Activated B cell treated with CpG ODN at 0.5 μM for 24 hours (primary cell): ENCODE results near the gene MFSD6L. TPM values are rescaled to one million over a fixed set of nuclear protein-coding genes. Genes with fewer than 3 reads are reported as not detected.

Experiments
- ATAC-seq: fragments of 200-7000 bp; cut with Tn5 transposase; one replicate; pipeline ENCODE4 v1.10.0; 2021; ENCODE audit warnings: low read depth, mild to moderate bottlenecking, moderate library complexity
- CTCF ChIA-PET: fragments of 350-600 bp; sonication (Branson Sonifier 250); formaldehyde crosslinking; loops from one replicate; lab custom pipeline; 2021; ENCODE audit warnings: antibody characterized with exemption; lab: Charles Lee
- POLR2A ChIA-PET: fragments of 350-600 bp; sonication (Branson Sonifier 250); formaldehyde crosslinking; loops from one replicate; lab custom pipeline; 2021; ENCODE audit warnings: antibody characterized with exemption; lab: Charles Lee
- DNase-seq: peaks from one replicate; pipeline ENCODE4 v3.0.0; 2022
- H3K27ac Mint-ChIP-seq: one replicate; pipeline ENCODE4 v1.8.0; 2020; ENCODE audit warnings: mixed read lengths
- H3K27me3 Mint-ChIP-seq: one replicate; pipeline ENCODE4 v1.8.0; 2021; ENCODE audit warnings: mixed read lengths
- H3K36me3 Mint-ChIP-seq: one replicate; pipeline ENCODE4 v1.8.0; 2021; ENCODE audit warnings: low read depth, mixed read lengths
- H3K4me1 Mint-ChIP-seq: one replicate; pipeline ENCODE4 v1.8.0; 2021; ENCODE audit warnings: mixed read lengths
- H3K4me3 Mint-ChIP-seq: one replicate; pipeline ENCODE4 v1.8.0; 2020; ENCODE audit warnings: mild to moderate bottlenecking, mixed read lengths
- H3K9me3 Mint-ChIP-seq: one replicate; pipeline ENCODE4 v1.8.0; 2020; ENCODE audit warnings: mixed read lengths
- intact Hi-C: fragments of 100-400 bp; cut with micrococcal nuclease; formaldehyde crosslinking; loops from one replicate; pipeline ENCODE4 v1.15.1; 2024
- total RNA-seq: library from RNA; stranded (reverse); gene quantifications from 2 replicates; pipeline ENCODE4 v1.2.3, GENCODE V29; 2022
- TF ChIP-seq, protein P1 (sequence below): fragments of 200-600 bp; IDR thresholded peaks from one replicate; pipeline ENCODE4 v1.8.0; 2022; ENCODE audit warnings: antibody characterized with exemption, mild to moderate bottlenecking

MFSD6L gene, protein sequence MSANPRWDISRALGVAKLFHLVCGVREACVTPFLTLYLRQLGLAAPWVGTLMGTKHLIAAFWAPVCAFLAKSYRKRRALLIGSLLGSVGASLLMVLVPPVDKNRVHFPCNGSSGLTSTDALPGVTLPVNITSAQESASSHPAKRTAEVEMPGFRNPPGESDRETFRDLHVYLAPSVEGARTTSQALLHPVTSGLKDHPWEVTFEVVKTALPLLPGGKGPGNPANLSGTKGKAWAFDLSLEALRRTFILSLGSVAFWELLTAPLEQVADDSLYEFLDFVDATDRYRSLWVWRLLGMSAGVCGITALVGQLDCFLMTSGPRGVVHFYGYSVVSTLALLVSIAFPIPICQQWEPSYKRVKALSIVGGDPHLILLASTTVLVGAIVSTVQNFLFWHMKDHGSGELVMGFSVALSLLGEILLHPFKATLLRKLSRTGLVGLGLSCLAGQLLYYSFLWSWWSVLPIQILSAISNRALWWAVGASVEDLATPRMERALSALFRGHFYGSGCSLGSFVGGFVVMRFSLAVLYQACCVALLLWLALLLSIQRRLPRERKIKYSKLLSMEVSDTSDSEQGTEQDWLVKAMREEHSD
- 0.20 TPM in 1 of 2 replicates, not detected in the other for total RNA-seq

DNA sequence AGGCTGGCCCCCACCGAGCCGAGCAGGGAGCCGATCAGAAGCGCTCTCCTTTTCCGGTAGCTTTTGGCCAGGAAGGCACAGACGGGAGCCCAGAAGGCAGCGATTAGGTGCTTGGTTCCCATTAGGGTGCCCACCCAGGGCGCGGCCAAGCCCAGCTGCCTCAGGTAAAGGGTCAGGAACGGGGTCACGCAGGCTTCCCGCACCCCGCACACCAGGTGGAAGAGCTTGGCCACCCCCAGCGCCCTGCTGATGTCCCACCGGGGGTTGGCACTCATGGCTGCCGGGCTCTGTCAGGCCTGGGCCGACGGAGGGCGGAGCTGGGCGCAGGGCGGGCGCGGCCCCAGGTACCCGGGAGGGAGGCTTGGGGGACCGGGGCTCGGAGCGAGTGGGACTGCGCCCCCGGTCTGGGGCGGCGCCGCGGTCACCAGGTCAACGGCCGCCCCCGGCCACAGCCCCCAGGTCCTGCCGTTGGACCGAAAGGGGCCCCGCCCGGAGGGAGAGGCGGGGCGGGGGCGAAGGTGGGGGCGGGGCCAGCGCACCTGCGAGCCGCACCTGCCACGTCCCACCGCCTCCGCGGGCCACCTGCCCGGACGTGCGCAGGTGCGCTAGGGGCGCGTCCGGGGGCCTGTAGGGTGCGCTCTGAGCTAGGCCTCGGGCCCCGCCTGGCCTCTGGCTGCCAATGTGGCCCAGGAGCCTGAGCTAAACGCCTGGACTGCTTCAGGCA lies at the start of gene MFSD6L:
Gene MFSD6L, minus strand, starts transcription at position 520 of the 724 bp plus-strand sequence. Its CDS starts 245 bp downstream, at position 275.
- DNase-seq (no peak), ATAC-seq (peak; percentile 71)
- ChIA-PET CTCF (interaction anchor here (0.8 to 2.3 kb wide), 10 partner anchors 53 to 493 kb away, joined by 3 to 24 read pairs (median 4); no protein-coding TSS in a partner anchor), POLR2A (interaction anchor here (0.6 kb wide), 2 partner anchors 19 to 59 kb away, joined by 3 read pairs; no protein-coding TSS in a partner anchor)
- Mint-ChIP-seq H3K9me3 (no peaks in the 10 kb centered on the region), H3K4me3 (peak within 1 kb of the TSS; percentile 38), H3K36me3 (no peaks in the 10 kb centered on the region), H3K4me1 (peaks cover 11% of the 10 kb centered on the region), H3K27ac (no peak within 1 kb of the TSS), H3K27me3 (no peaks in the 10 kb centered on the region)
- intact Hi-C loops, result loop anchor here (1.0 kb wide), 2 partner anchors 96 to 199 kb away; no protein-coding TSS in a partner anchor
- TF ChIP-seq, protein P1, sequence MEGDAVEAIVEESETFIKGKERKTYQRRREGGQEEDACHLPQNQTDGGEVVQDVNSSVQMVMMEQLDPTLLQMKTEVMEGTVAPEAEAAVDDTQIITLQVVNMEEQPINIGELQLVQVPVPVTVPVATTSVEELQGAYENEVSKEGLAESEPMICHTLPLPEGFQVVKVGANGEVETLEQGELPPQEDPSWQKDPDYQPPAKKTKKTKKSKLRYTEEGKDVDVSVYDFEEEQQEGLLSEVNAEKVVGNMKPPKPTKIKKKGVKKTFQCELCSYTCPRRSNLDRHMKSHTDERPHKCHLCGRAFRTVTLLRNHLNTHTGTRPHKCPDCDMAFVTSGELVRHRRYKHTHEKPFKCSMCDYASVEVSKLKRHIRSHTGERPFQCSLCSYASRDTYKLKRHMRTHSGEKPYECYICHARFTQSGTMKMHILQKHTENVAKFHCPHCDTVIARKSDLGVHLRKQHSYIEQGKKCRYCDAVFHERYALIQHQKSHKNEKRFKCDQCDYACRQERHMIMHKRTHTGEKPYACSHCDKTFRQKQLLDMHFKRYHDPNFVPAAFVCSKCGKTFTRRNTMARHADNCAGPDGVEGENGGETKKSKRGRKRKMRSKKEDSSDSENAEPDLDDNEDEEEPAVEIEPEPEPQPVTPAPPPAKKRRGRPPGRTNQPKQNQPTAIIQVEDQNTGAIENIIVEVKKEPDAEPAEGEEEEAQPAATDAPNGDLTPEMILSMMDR, result no peak

DNA sequence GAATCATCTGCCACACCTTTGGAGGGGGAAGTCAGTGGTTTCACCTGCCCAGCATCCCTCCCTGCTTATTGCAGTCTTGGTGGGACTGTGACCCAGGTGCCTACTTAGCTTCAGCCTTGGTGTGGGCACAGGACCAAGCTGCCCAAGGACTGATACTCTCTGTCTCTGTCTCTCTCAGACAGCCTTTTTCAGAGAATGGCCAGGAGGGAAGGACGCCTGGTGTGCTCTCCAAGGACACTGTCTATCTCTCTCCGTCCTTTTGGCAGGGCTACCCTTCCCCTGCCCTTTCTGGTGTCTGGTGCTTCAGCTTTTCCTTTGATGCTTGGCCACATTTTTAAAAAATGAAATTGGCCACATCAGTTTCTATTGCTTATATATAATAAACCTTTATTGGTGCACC lies 48.7 kb upstream of the MFSD6L start:
- no peaks in the 10 kb centered on the region for H3K27me3 Mint-ChIP-seq
- CTCF ChIA-PET, result interaction anchor here (1.0 kb wide), 1 partner anchor 15 kb away, joined by 3 read pairs; no protein-coding TSS in a partner anchor
- H3K36me3 Mint-ChIP-seq, result no peaks in the 10 kb centered on the region
- no peak overlapping the region for H3K4me3 Mint-ChIP-seq
- ATAC-seq (no peak), DNase-seq (no peak)
- intact Hi-C loops, result no loop called here
- no peak overlapping the region for H3K27ac Mint-ChIP-seq
- H3K4me1 Mint-ChIP-seq, result peaks cover 30% of the 10 kb centered on the region
- H3K9me3 Mint-ChIP-seq, result peaks cover 2% of the 10 kb centered on the region
- TF ChIP-seq, protein P1, result no peak
- POLR2A ChIA-PET, result no interaction called here

DNA sequence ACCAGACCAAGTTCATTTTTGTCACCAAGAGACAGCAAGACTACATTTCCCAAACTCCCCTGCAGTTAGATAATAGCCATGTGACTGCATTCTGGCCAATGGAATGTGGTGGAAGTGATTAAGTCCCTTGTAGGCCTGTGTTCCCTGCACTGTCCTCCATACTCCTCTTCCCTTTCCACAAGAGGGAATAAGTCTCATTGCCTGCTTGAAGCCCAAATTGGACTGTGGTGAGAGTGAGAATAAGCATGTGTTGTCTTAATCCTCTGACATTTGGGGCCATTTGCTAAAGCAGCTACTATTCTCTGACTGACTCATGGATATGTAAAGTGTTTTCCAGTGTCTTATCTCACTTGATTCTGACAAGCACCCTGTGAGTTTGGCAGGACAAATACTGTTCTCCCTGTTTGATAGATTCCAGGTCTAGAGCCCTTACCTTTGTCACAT lies 47.6 kb upstream of the MFSD6L start:
- Mint-ChIP-seq H3K27me3 (no peaks in the 10 kb centered on the region), H3K4me1 (peaks cover 32% of the 10 kb centered on the region), H3K27ac (no peak overlapping the region), H3K4me3 (no peak overlapping the region), H3K9me3 (peaks cover 2% of the 10 kb centered on the region), H3K36me3 (no peaks in the 10 kb centered on the region)
- no peak for ATAC-seq
- intact Hi-C loops, result no loop called here
- no peak for DNase-seq
- CTCF ChIA-PET, result no interaction called here
- POLR2A ChIA-PET, result interaction anchor here (0.6 kb wide), 1 partner anchor 11 kb away, joined by 5 read pairs; no protein-coding TSS in a partner anchor
- TF ChIP-seq, protein P1, result no peak

DNA sequence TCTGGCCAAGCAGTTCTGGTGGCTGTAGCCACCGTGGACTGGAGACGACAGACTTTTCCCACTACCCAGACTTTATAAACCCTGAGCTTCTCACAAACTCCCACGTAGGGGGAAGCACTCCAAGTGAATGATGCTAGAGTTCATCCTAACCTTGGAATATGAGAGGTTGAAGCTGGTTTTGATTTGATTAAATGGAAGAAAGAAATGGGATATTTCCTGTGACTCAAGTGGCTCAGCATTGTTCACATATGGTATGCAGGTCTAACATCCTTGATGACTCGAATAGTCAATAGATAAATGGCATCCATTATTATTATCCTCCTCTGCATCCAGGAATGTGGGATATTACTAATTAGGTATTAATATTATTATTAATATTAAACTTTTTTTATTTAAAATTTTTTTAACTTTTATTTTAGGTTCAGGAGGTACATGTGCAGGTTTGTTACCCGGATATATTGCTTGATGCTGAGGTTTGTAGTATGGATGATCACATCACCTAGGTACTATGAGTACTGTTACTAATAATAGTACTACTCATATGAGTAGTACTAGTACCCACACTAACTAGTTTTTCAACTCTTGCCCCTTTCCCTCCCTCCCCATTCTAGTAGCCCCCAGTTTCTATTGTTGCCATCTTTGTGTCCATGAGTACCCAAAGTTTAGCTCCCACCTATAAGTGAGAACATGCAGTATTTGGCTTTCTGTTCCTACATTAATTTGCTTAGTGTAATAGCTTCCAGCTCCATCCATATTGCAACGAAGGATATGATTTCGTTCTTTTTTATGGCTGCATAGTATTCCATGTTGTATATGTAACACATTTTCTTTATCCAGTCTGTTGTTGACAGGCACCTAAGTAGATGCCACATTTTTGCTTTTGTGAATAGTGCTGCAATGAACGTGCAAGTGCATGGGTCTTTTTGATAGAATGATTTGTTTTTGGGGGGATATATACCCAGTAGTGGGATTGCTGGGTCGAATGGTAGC lies 45.4 kb upstream of the MFSD6L start:
- no peak overlapping the region for H3K27ac Mint-ChIP-seq
- TF ChIP-seq, protein P1, result no peak
- no peaks in the 10 kb centered on the region for H3K27me3 Mint-ChIP-seq
- no peak overlapping the region for H3K4me3 Mint-ChIP-seq
- no peak for ATAC-seq
- intact Hi-C loops, result no loop called here
- peaks cover 18% of the 10 kb centered on the region for H3K4me1 Mint-ChIP-seq
- ChIA-PET POLR2A (interaction anchor here (0.7 to 1.2 kb wide), 2 partner anchors 38 to 121 kb away, joined by 3 to 5 read pairs; partner anchors contain the start of gene PIK3R5), CTCF (interaction anchor here (1.4 kb wide), 1 partner anchor 153 kb away, joined by 4 read pairs; no protein-coding TSS in a partner anchor)
- no peaks in the 10 kb centered on the region for H3K36me3 Mint-ChIP-seq
- no peak for DNase-seq
- H3K9me3 Mint-ChIP-seq, result no peaks in the 10 kb centered on the region
